Measurements from ENCODE around the gene NFIA. TPM values are rescaled to one million over a fixed set of nuclear protein-coding genes. Genes with fewer than 3 reads are reported as not detected.

Gene NFIA
- total RNA-seq, 1 donor from 2014 or later = 1.2 TPM

DNA sequence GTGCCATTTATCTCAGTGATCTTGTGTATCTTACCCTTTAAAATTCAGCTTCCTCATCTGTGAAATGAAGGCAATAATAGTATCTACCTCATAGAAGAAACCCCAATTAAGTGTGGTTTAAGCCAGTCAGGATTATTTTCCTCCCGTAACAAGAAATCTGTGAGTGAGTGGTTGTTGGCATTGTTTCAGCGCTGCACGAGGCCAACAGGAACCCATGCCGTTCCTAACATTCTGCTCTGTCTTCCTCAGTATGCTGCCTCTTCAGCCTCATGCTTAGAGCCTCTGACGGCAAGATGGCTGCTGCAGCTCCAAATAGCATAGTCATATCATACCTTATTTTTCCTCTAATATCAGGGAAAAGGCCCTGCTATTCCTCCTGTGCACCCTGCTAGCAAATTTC, 352.9 kb downstream of the NFIA start:
- H3K9me3 Mint-ChIP-seq (ENCODE audit: low read depth) = peaks cover 11% of the 10 kb centered on the region
- H3K27ac Mint-ChIP-seq = no peak overlapping the region
- H3K4me3 Mint-ChIP-seq (ENCODE audit: low read depth) = no peak overlapping the region
- H3K36me3 Mint-ChIP-seq (ENCODE audit: insufficient read depth) = peaks cover 1% of the 10 kb centered on the region
- TF ChIP-seq, protein P1, sequence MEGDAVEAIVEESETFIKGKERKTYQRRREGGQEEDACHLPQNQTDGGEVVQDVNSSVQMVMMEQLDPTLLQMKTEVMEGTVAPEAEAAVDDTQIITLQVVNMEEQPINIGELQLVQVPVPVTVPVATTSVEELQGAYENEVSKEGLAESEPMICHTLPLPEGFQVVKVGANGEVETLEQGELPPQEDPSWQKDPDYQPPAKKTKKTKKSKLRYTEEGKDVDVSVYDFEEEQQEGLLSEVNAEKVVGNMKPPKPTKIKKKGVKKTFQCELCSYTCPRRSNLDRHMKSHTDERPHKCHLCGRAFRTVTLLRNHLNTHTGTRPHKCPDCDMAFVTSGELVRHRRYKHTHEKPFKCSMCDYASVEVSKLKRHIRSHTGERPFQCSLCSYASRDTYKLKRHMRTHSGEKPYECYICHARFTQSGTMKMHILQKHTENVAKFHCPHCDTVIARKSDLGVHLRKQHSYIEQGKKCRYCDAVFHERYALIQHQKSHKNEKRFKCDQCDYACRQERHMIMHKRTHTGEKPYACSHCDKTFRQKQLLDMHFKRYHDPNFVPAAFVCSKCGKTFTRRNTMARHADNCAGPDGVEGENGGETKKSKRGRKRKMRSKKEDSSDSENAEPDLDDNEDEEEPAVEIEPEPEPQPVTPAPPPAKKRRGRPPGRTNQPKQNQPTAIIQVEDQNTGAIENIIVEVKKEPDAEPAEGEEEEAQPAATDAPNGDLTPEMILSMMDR (IDR thresholded peaks at IDR 0.05; ENCODE audit: unreplicated experiment) = no peak
- H3K27me3 Mint-ChIP-seq = peaks cover 3% of the 10 kb centered on the region
- peaks cover 23% of the 10 kb centered on the region for H3K4me1 Mint-ChIP-seq (ENCODE audit: low read depth)
- DNase-seq (ENCODE audit: low spot score, unreplicated experiment) = no peak

- no peak for DNase-seq (ENCODE audit: low spot score, unreplicated experiment)
- H3K27ac Mint-ChIP-seq = no peak overlapping the region
- peaks cover 3% of the 10 kb centered on the region for H3K27me3 Mint-ChIP-seq
- TF ChIP-seq, protein P1 (IDR thresholded peaks at IDR 0.05; ENCODE audit: unreplicated experiment) = no peak
- H3K9me3 Mint-ChIP-seq (ENCODE audit: low read depth) = peaks cover 11% of the 10 kb centered on the region
- H3K4me1 Mint-ChIP-seq (ENCODE audit: low read depth) = peaks cover 22% of the 10 kb centered on the region
- peaks cover 1% of the 10 kb centered on the region for H3K36me3 Mint-ChIP-seq (ENCODE audit: insufficient read depth)
- no peak overlapping the region for H3K4me3 Mint-ChIP-seq (ENCODE audit: low read depth)
Observed at GRCh38 chr1:61436016-61436415, 353.7 kb downstream of the NFIA start.

DNA sequence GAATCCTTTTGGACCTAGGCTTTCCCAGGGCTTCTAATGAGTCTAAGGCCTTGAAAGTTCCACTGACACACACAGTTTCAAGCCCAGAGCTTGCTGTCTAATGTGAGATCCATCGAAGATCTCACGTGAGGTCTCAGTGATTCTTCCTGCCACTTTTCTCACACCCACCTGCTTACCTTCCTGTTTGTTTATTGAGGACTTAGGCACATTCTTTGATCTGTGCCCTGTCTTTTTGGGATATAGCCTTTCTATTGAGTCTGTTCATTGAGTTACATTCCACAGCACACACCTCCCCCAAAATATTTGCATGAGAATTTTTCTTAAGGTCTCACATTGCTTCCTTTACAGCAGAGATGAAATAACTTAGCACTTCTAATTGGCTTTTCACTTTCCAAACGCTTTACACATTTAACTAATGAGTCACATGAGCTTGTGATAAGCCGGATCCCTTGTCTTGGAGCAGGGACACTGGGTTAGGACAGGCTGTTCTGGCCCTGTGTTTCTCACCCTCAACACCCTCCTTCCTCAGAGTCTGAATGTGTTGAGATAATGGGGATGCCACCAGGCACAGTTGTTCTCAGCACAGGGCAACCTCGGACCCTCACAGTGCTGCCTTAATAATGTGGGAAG, 354.2 kb downstream of the NFIA start:
- TF ChIP-seq, protein P1 (IDR thresholded peaks at IDR 0.05; ENCODE audit: unreplicated experiment) = no peak
- H3K4me1 Mint-ChIP-seq (ENCODE audit: low read depth) = peaks cover 24% of the 10 kb centered on the region
- H3K4me3 Mint-ChIP-seq (ENCODE audit: low read depth) = no peak overlapping the region
- DNase-seq (ENCODE audit: low spot score, unreplicated experiment) = no peak
- peaks cover 11% of the 10 kb centered on the region for H3K9me3 Mint-ChIP-seq (ENCODE audit: low read depth)
- H3K27me3 Mint-ChIP-seq = peaks cover 3% of the 10 kb centered on the region
- H3K36me3 Mint-ChIP-seq (ENCODE audit: insufficient read depth) = peaks cover 1% of the 10 kb centered on the region
- no peak overlapping the region for H3K27ac Mint-ChIP-seq

DNA sequence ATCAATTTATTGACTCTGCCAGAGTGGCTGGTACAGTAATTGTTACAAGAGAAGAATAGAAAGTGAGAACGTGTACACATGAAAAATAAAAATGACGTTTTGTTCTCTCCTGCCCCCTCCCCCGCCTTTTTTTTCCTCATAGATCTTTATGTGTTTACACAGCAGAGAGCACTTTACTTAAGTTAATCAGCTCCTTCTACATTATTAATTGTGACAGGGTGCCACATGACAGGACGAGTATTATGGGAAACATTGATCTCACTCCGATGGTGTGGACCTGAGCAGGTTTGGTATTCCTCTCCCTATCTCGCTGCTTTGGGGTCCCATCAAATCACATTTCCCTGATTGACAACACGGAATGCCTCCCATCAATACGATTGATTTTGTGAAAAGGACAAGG, 356.9 kb downstream of the NFIA start:
- H3K9me3 Mint-ChIP-seq (ENCODE audit: low read depth) = peaks cover 11% of the 10 kb centered on the region
- peaks cover 28% of the 10 kb centered on the region for H3K4me1 Mint-ChIP-seq (ENCODE audit: low read depth)
- no peak for DNase-seq (ENCODE audit: low spot score, unreplicated experiment)
- TF ChIP-seq, protein P1 (IDR thresholded peaks at IDR 0.05; ENCODE audit: unreplicated experiment) = no peak
- no peak overlapping the region for H3K4me3 Mint-ChIP-seq (ENCODE audit: low read depth)
- peaks cover 1% of the 10 kb centered on the region for H3K36me3 Mint-ChIP-seq (ENCODE audit: insufficient read depth)
- H3K27ac Mint-ChIP-seq = peak overlapping the region; percentile 74
- H3K27me3 Mint-ChIP-seq = peaks cover 12% of the 10 kb centered on the region

DNA sequence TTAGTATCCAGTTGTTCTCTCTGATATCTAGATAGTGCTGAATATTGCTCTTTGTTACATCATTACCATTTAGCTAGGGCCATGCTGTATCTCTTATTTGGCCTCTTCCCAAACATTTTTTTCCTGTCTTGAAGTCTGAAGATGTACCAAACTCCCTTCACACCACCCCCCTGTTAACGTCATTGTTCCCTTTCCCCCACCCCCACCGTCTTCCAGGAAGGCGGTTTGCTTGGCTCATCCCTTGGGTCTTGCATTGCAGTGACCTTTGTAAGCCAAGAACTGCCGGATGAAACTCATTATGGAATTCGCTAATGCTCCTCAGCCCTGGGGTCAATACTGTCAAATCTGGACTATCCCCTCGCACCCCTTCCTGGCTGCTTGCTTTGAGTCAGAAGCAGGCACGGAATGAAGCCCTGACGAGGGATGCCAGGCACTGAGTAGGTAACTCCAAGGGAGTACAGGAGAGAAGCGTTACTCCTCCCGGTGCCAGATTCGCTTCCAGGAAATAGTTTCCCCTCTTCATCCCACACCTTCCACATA, 359.4 kb downstream of the NFIA start:
- H3K27ac Mint-ChIP-seq = no peak overlapping the region
- TF ChIP-seq, protein P1 (IDR thresholded peaks at IDR 0.05; ENCODE audit: unreplicated experiment) = no peak
- peaks cover 25% of the 10 kb centered on the region for H3K4me1 Mint-ChIP-seq (ENCODE audit: low read depth)

More for the DNA sequence above, 359.4 kb downstream of the NFIA start:
- DNase-seq (ENCODE audit: low spot score, unreplicated experiment) = no peak
- H3K9me3 Mint-ChIP-seq (ENCODE audit: low read depth) = peaks cover 11% of the 10 kb centered on the region
- no peak overlapping the region for H3K4me3 Mint-ChIP-seq (ENCODE audit: low read depth)
- H3K36me3 Mint-ChIP-seq (ENCODE audit: insufficient read depth) = peaks cover 1% of the 10 kb centered on the region
- peaks cover 21% of the 10 kb centered on the region for H3K27me3 Mint-ChIP-seq

Measured in progenitor cell of endocrine pancreas (in vitro differentiated cells).